Gastrocnemius medialis (tissue), 4 donors: ENCODE measurements around the gene CD151. TPM values are rescaled to one million over a fixed set of nuclear protein-coding genes. Genes with fewer than 3 reads are reported as not detected.

Experiments used
- ATAC-seq, 2 donors: fragments of 150-250 bp; one replicate each; pipeline ENCODE4 v1.9.1; 2016
- DNase-seq, 2 donors: peaks; one replicate each; pipeline ENCODE4 v3.0.0-alpha.2; 2019
- H3K27ac ChIP-seq, 4 donors: fragments of 200-600 bp; sonication (generic); 1 replicate in 1 of 4; 2 replicates in 3 of 4; pipeline ENCODE4 v1.5.1; 2016 to 2018; ENCODE audit warnings: mild to moderate bottlenecking in 2 of 4, moderate library complexity in 1 of 4
- H3K27me3 ChIP-seq, 3 donors: fragments of 200-600 bp; sonication (generic) in 2 of 3; 1 replicate in 1 of 3; 2 replicates in 2 of 3; pipeline versions ENCODE4 v1.5.1 to v1.6.0; 2016 to 2019; ENCODE audit warnings: mild to moderate bottlenecking in 1 of 3, moderate library complexity in 1 of 3
- H3K36me3 ChIP-seq, 2 donors: fragments of 200-600 bp; sonication (generic) in 1 of 2; one replicate each; pipeline ENCODE4 v1.5.1; 2017 to 2018
- H3K4me1 ChIP-seq, 2 donors: fragments of 200-600 bp; sonication (generic) in 1 of 2; one replicate each; pipeline ENCODE4 v1.5.1; 2016 to 2017; ENCODE audit warnings: mild to moderate bottlenecking in 2 of 2
- H3K4me3 ChIP-seq, 4 donors: fragments of 200-600 bp; sonication (generic) in 3 of 4; 1 replicate in 1 of 4; 2 replicates in 3 of 4; pipeline ENCODE4 v1.5.1; 2016 to 2019; ENCODE audit warnings: mild to moderate bottlenecking in 2 of 4
- H3K9me3 ChIP-seq, 3 donors: fragments of 200-600 bp; sonication (generic) in 2 of 3; 1 replicate in 1 of 3; 2 replicates in 2 of 3; pipeline ENCODE4 v1.5.1; 2016 to 2019
- CTCF ChIP-seq, 5 experiments: fragments of 450-650 bp in 3 of 5; fragments of 200-600 bp in 2 of 5; sonication (generic) in 2 of 5; IDR thresholded peaks in 4 of 5; conservative IDR thresholded peaks in 1 of 5; 1 replicate in 4 of 5; 2 replicates in 1 of 5; pipeline ENCODE4 v1.5.1; 2016 to 2019; ENCODE audit warnings: antibody characterized with exemption in 5 of 5, mild to moderate bottlenecking in 3 of 5, moderate library complexity in 3 of 5
- POLR2A ChIP-seq, 2 donors: fragments of 450-650 bp; IDR thresholded peaks; one replicate each; pipeline ENCODE4 v1.6.1; 2017; ENCODE audit warnings: antibody characterized with exemption in 2 of 2, mild to moderate bottlenecking in 2 of 2, moderate library complexity in 2 of 2
- in situ Hi-C, 4 donors: fragments of 200-750 bp; cut with MboI; loops; one replicate each; pipeline versions ENCODE4 v1.15.0 to v1.8.0; 2017; ENCODE audit warnings: low sequenced_read_pairs in 4 of 4
- intact Hi-C: fragments of 100-400 bp; cut with DNase I; formaldehyde crosslinking; loops from one replicate; pipeline ENCODE4 v1.15.1; 2023; ENCODE audit warnings: low total_unique reads
- total RNA-seq, 4 donors: library from RNA; depleted of rRNA; stranded (reverse); fragments of >200 nt; gene quantifications; one replicate each; pipeline versions ENCODE4 v1.1.0 to v1.2.3, GENCODE V29; 2016

The CD151 gene
- total RNA-seq, 4 donors from 2014 or later: 77.0 to 206 (median 169) TPM

DNA sequence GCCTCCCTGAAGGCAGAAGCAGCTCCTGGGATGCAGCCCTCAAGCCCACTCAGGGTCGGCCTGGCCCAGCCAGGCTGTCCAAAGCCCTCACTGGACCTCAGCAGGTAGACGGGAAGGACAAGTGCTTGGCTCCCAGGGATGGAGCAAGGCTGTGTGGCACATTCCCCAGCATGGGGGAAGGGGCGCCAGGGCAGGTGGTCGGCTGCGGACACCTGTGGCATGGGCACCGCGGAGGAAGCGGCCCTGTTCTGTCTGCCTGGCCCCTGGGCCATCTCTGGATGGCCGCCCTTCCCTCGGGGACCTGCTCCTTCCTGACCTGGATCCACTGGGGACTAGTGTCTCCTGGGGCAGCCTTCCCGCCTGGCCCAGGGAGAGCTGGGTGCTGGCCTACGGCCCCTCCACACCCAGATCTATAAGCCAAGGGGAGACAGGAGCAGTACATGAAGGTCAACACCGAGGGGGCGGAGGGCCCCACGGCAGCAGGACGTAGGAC is 51.9 kb downstream of the CD151 start:
- H3K9me3 ChIP-seq: no peaks in the 10 kb centered on the region
- DNase-seq (no peak), ATAC-seq (no peak)
- H3K27me3 ChIP-seq: no peaks in the 10 kb centered on the region
- peaks cover 0 to 12% of the 10 kb centered on the region in 2 donors for H3K36me3 ChIP-seq
- H3K27ac ChIP-seq: no peak overlapping the region
- no peak overlapping the region for H3K4me3 ChIP-seq
- in situ Hi-C loops: no loop called here
- H3K4me1 ChIP-seq: peaks cover 0 to 3% of the 10 kb centered on the region in 2 donors
- TF ChIP-seq CTCF (IDR thresholded peaks at IDR 0.05 in 4 of 5, conservative IDR thresholded peaks at IDR 0.05 in 1 of 5) (no peak), POLR2A (IDR thresholded peaks at IDR 0.05) (no peak)
- intact Hi-C loops: no loop called here

DNA sequence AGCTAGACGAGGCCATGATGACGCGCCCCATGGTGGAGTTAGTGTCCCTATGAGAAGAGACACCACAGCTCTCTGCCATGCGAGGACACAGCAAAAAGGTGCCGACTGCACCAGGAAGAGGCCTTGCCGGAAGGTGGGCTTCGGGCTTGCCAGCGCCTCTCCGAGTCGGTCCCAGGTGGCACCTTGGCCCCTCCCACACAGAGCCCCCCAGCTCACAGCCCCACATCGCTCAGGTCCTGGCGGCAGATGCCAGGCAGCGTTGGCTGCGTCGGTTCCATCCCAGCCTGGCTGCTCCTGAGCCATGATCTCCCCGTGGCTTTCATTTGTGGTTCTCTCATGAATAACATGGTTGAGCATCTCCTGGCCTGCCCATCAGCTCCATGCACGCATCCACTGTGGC is 53.8 kb downstream of the CD151 start:
- ATAC-seq (no peak), DNase-seq (no peak)
- intact Hi-C loops: no loop called here
- Histone ChIP-seq H3K4me3 (no peak overlapping the region), H3K4me1 (peaks cover 0 to 5% of the 10 kb centered on the region in 2 donors), H3K36me3 (peaks cover 0 to 7% of the 10 kb centered on the region in 2 donors), H3K27me3 (no peaks in the 10 kb centered on the region), H3K27ac (no peak overlapping the region), H3K9me3 (no peaks in the 10 kb centered on the region)
- in situ Hi-C loops: no loop called here
- TF ChIP-seq CTCF (IDR thresholded peaks at IDR 0.05 in 4 of 5, conservative IDR thresholded peaks at IDR 0.05 in 1 of 5): no peak
- no peak for TF ChIP-seq POLR2A (IDR thresholded peaks at IDR 0.05)

GRCh38 chr11:887589-887988 is 54.8 kb downstream of the CD151 start:
- in situ Hi-C loops: no loop called here
- intact Hi-C loops: no loop called here
- no peaks in the 10 kb centered on the region for H3K27me3 ChIP-seq
- H3K36me3 ChIP-seq: peaks cover 0 to 7% of the 10 kb centered on the region in 2 donors
- peak in 1 of 2 donors; percentile 19 for ATAC-seq
- no peaks in the 10 kb centered on the region for H3K9me3 ChIP-seq
- H3K4me1 ChIP-seq: peaks cover 0 to 5% of the 10 kb centered on the region in 2 donors
- H3K4me3 ChIP-seq: no peak overlapping the region
- TF ChIP-seq CTCF (IDR thresholded peaks at IDR 0.05 in 4 of 5, conservative IDR thresholded peaks at IDR 0.05 in 1 of 5): no peak
- no peak for TF ChIP-seq POLR2A (IDR thresholded peaks at IDR 0.05)
- H3K27ac ChIP-seq: no peak overlapping the region
- no peak for DNase-seq

Other genes starting within 250 kb of the CD151 start
- 10 to 100 TPM; 15.5 to 37.1 (median 26.3) TPM for gene IRF7, start 217.0 kb upstream of the CD151 start, total RNA-seq
- gene CDHR5, start 208.0 kb upstream of the CD151 start, total RNA-seq: 1 to 10 TPM in 1 of 4 donors, under 1 TPM in 1, not detected in 2; 0.95 to 1.8 TPM
- gene SCT, start 205.8 kb upstream of the CD151 start, total RNA-seq: not detected
- not detected for gene DRD4, start 195.7 kb upstream of the CD151 start, total RNA-seq
- gene DEAF1, start 137.7 kb upstream of the CD151 start, total RNA-seq: 10 to 100 TPM; 14.8 to 42.4 (median 25.2) TPM
- 10 to 100 TPM in 3 of 4 donors, 1 to 10 TPM in 1; 3.2 to 22.3 (median 14.3) TPM for gene TMEM80, start 137.1 kb upstream of the CD151 start, total RNA-seq
- gene EPS8L2, start 126.7 kb upstream of the CD151 start, total RNA-seq: 1 to 10 TPM in 3 of 4 donors, under 1 TPM in 1; 0.42 to 3.3 (median 1.8) TPM
- gene TALDO1, start 85.5 kb upstream of the CD151 start, total RNA-seq: 100 to 1,000 TPM in 3 of 4 donors, 10 to 100 TPM in 1; 98.6 to 167 (median 153) TPM
- gene GATD1, start 55.5 kb upstream of the CD151 start, total RNA-seq: 10 to 100 TPM in 2 of 4 donors, 1 to 10 TPM in 2; 3.5 to 10.6 (median 9.4) TPM
- under 1 TPM in 1 of 4 donors, not detected in 3; 0.20 TPM for gene CEND1, start 42.9 kb upstream of the CD151 start, total RNA-seq
- gene SLC25A22, start 34.7 kb upstream of the CD151 start, total RNA-seq: 1 to 10 TPM in 2 of 4 donors, under 1 TPM in 1, not detected in 1; 0.80 to 1.5 (median 1.0) TPM
- gene PIDD1, start 27.7 kb upstream of the CD151 start, total RNA-seq: 10 to 100 TPM in 2 of 4 donors, 1 to 10 TPM in 2; 6.3 to 35.7 (median 10.2) TPM
- gene RPLP2, start 23.0 kb upstream of the CD151 start, total RNA-seq: 100 to 1,000 TPM; 314 to 600 (median 440) TPM
- gene PNPLA2, start 14.0 kb upstream of the CD151 start, total RNA-seq: 10 to 100 TPM; 58.9 to 93.3 (median 91.7) TPM
- 1 to 10 TPM; 3.3 to 4.5 (median 4.0) TPM for gene CRACR2B, start 5.0 kb upstream of the CD151 start, total RNA-seq
- 10 to 100 TPM; 66.0 to 94.6 (median 81.2) TPM for gene POLR2L, start 9.6 kb downstream of the CD151 start, total RNA-seq
- 10 to 100 TPM; 14.4 to 34.8 (median 21.5) TPM for gene TSPAN4, start 9.9 kb downstream of the CD151 start, total RNA-seq
- gene CHID1, start 77.9 kb downstream of the CD151 start, total RNA-seq: 10 to 100 TPM; 23.3 to 43.2 (median 33.1) TPM
- gene AP2A2, start 92.9 kb downstream of the CD151 start, total RNA-seq: 10 to 100 TPM; 21.2 to 26.1 (median 25.7) TPM
- gene MUC6, start 203.8 kb downstream of the CD151 start, total RNA-seq: not detected
- gene MUC2, start 241.9 kb downstream of the CD151 start, total RNA-seq: under 1 TPM in 1 of 4 donors, not detected in 3; 0.90 TPM